SK-N-SH (cell line): ENCODE measurements around the gene CHERP. TPM values are rescaled to one million over a fixed set of nuclear protein-coding genes. Genes with fewer than 3 reads are reported as not detected.

ENCODE experiments used
- CTCF ChIA-PET: fragments of 300-600, 350-600 bp; formaldehyde crosslinking; extraction: SDS; loops from one replicate; lab custom pipeline; 2021; lab: Yijun Ruan, JAX
- POLR2A ChIA-PET: fragments of 350-600 bp; sonication (Branson Sonifier 250); formaldehyde crosslinking; extraction: SDS; loops from one replicate; lab custom pipeline; 2020; ENCODE audit warnings: antibody characterized with exemption, inconsistent platforms; lab: Yijun Ruan, JAX
- DNase-seq: peaks from one replicate; pipeline ENCODE4 v3.0.0; 2012
- H2AFZ ChIP-seq: fragments of 200-600 bp; sonication (generic); 2 replicates; pipeline ENCODE4 v1.8.1; 2016; ENCODE audit warnings: antibody characterized with exemption, mild to moderate bottlenecking, low read depth
- H3F3A ChIP-seq: fragments of 200-600 bp; sonication (generic); replicated peaks from 2 replicates; pipeline ENCODE3; 2016; ENCODE audit warnings: antibody characterized with exemption, mild to moderate bottlenecking; ENCODE audit not compliant: insufficient read depth
- H3K27ac ChIP-seq, 2 experiments: fragments of 200-500 bp in 1 of 2; fragments of 200-600 bp in 1 of 2; sonication (Bioruptor generic) in 1 of 2; sonication (generic), shearing (Covaris generic) in 1 of 2; 2 replicates each; pipeline versions ENCODE4 v1.5.1 to v1.6.1; 2014 to 2016; ENCODE audit warnings: low read depth in 2 of 2, inconsistent platforms in 1 of 2, low read length in 1 of 2, mild to moderate bottlenecking in 1 of 2, mixed read lengths in 1 of 2
- H3K27me3 ChIP-seq: fragments of 200-600 bp; sonication (generic), shearing (Covaris generic); 2 replicates; pipeline ENCODE4 v1.6.1; 2016; ENCODE audit warnings: mixed run types; ENCODE audit not compliant: insufficient read depth
- H3K36me3 ChIP-seq, 2 experiments: fragments of 200-500 bp in 1 of 2; fragments of 200-600 bp in 1 of 2; sonication (Bioruptor generic) in 1 of 2; sonication (generic) in 1 of 2; replicated peaks in 1 of 2; 2 replicates each; pipeline versions ENCODE3 to v1.5.1; 2014 to 2016; ENCODE audit warnings: low read length in 1 of 2, mild to moderate bottlenecking in 1 of 2; ENCODE audit not compliant: insufficient read depth in 2 of 2, control insufficient read depth in 1 of 2
- H3K4me1 ChIP-seq, 2 experiments: fragments of 200-500 bp in 1 of 2; fragments of 200-600 bp in 1 of 2; sonication (Bioruptor generic) in 1 of 2; sonication (generic), shearing (Covaris generic) in 1 of 2; 2 replicates each; pipeline versions ENCODE4 v1.5.1 to v1.6.1; 2014 to 2016; ENCODE audit warnings: low read depth in 1 of 2, low read length in 1 of 2, mixed run types in 1 of 2; ENCODE audit not compliant: insufficient read depth in 2 of 2, control insufficient read depth in 1 of 2
- H3K4me2 ChIP-seq: fragments of 200-600 bp; sonication (generic), shearing (Covaris generic); 2 replicates; pipeline ENCODE4 v1.6.1; 2017; ENCODE audit warnings: mixed run types
- H3K4me3 ChIP-seq, 2 experiments: fragments of 200-500 bp in 1 of 2; fragments of 200-600 bp in 1 of 2; sonication (Bioruptor generic) in 1 of 2; sonication (generic), shearing (Covaris generic) in 1 of 2; 2 replicates each; pipeline versions ENCODE4 v1.5.1 to v1.8.1; 2014 to 2016; ENCODE audit warnings: low read depth in 2 of 2, inconsistent platforms in 1 of 2, low read length in 1 of 2, mild to moderate bottlenecking in 1 of 2, mixed read lengths in 1 of 2, moderate library complexity in 1 of 2
- H3K79me2 ChIP-seq: fragments of 200-600 bp; sonication (generic); 2 replicates; pipeline ENCODE4 v1.8.1; 2017; ENCODE audit warnings: mild to moderate bottlenecking; ENCODE audit not compliant: insufficient read depth
- H3K9ac ChIP-seq: fragments of 200-600 bp; sonication (generic); 2 replicates; pipeline ENCODE4 v1.6.1; 2017; ENCODE audit warnings: mixed run types
- H3K9me2 ChIP-seq: fragments of 200-600 bp; sonication (generic); 2 replicates; pipeline ENCODE4 v1.6.1; 2017; ENCODE audit warnings: mixed run types
- H3K9me3 ChIP-seq: fragments of 200-600 bp; sonication (generic); 2 replicates; pipeline ENCODE4 v1.6.1; 2017; ENCODE audit warnings: mixed run types, mild to moderate bottlenecking, moderate library complexity
- H4K20me1 ChIP-seq: fragments of 200-600 bp; sonication (generic); 2 replicates; pipeline ENCODE4 v1.6.1; 2017; ENCODE audit warnings: mild to moderate bottlenecking, mixed run types; ENCODE audit not compliant: insufficient read depth
- EP300 ChIP-seq, 2 experiments: IDR thresholded peaks; 2 replicates each; pipeline versions ENCODE4 v1.4.0 to v1.6.1; 2012; ENCODE audit warnings: borderline replicate concordance in 1 of 2, low read depth in 1 of 2, low read length in 1 of 2
- GATA2 ChIP-seq: sonication (generic); formaldehyde crosslinking; IDR thresholded peaks from 2 replicates; pipeline ENCODE4 v1.5.0; 2020; ENCODE audit warnings: mild to moderate bottlenecking, missing genetic modification reagents
- RFX5 ChIP-seq: IDR thresholded peaks from 2 replicates; pipeline ENCODE4 v1.6.1; 2012; ENCODE audit warnings: mild to moderate bottlenecking, improper control_type of control experiment, low read length
- RXRA ChIP-seq: IDR thresholded peaks from 2 replicates; pipeline ENCODE4 v1.4.0; 2012; ENCODE audit warnings: low read depth, mild to moderate bottlenecking, borderline replicate concordance
- TCF12 ChIP-seq: IDR thresholded peaks from 2 replicates; pipeline ENCODE4 v1.4.0; 2012
- TEAD4 ChIP-seq: IDR thresholded peaks from 2 replicates; pipeline ENCODE4 v1.4.0; 2012; ENCODE audit warnings: mild to moderate bottlenecking, borderline replicate concordance; ENCODE audit not compliant: insufficient read depth
- YY1 ChIP-seq: IDR thresholded peaks from 2 replicates; pipeline ENCODE4 v1.4.0; 2012; ENCODE audit warnings: low read depth, mild to moderate bottlenecking
- WGBS: methylation state at CpG from one replicate; pipeline ENCODE4 v1.1.6; 2017; ENCODE audit warnings: low lambda C conversion rate; 5-methylcytosine and 5-hydroxymethylcytosine counted together
- polyA plus RNA-seq, 3 experiments: library from polyadenylated mRNA; depleted of rRNA; stranded (reverse); fragments of >200 nt; gene quantifications; 2 replicates each; pipeline ENCODE4 v1.2.3, GENCODE V29; 2012
- TF ChIP-seq, protein P1 (sequence below): IDR thresholded peaks from 2 replicates; pipeline ENCODE4 v1.4.0; 2012; ENCODE audit warnings: low read depth, borderline replicate concordance
- TF ChIP-seq, protein P2 (sequence below): IDR thresholded peaks from 2 replicates; pipeline ENCODE4; 2012
- TF ChIP-seq, protein P3 (sequence below): fragments of 150-350 bp; IDR thresholded peaks from 2 replicates; pipeline ENCODE4 v1.6.1; 2017; ENCODE audit warnings: antibody characterized with exemption, low read length, low read depth, borderline replicate concordance
- TF ChIP-seq, protein P4 (sequence below): fragments of 200-600 bp; sonication (generic); IDR thresholded peaks from 2 replicates; pipeline ENCODE4 v1.6.1; 2017; ENCODE audit warnings: antibody characterized with exemption, mild to moderate bottlenecking, moderate library complexity
- TF ChIP-seq, protein P5 (sequence below): IDR thresholded peaks from 2 replicates; pipeline ENCODE4 v1.6.1; 2012; ENCODE audit warnings: mild to moderate bottlenecking, low read depth, low read length, moderate library complexity

The CHERP gene
- polyA plus RNA-seq, 1 of the 3 experiments (the other 2 are of a cell fraction): 16.8 TPM

DNA sequence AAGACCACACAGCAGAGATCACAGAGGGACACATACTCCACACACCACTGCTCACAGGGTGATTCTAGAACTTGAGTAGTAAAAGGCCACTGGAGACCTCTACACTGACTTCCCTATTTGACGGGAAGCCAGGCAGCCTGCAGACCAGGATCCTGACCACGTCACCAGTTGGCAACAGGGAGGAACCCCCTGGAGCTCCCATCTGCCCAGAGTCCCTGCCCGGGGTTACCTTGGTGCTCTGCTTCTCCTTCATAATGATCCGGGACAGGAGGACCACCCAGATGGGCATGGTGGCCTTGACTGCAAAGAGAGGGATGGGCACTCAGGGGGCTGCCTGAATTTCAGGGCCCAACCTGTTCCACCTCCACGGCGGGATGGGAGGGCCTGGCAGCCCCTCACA, 29.0 kb upstream of the CHERP start:
- Histone ChIP-seq H3K4me3 (peak overlapping the region; percentile 85 to 96), H3K27me3 (no peaks in the 10 kb centered on the region), H3K36me3 (peaks cover 32 to 38% of the 10 kb centered on the region in 2 experiments), H3K9me2 (no peaks in the 10 kb centered on the region), H3K4me1 (peaks cover 10 to 30% of the 10 kb centered on the region in 2 experiments; a peak in 3 of 4 replicates), H3K79me2 (peaks cover 92% of the 10 kb centered on the region), H4K20me1 (peaks cover 27% of the 10 kb centered on the region), H3K9me3 (no peaks in the 10 kb centered on the region), H3F3A (no peaks in the 10 kb centered on the region), H3K9ac (peak overlapping the region; percentile 83), H2AFZ (peak overlapping the region; percentile 76; the same call in 1 of the 2 replicates), H3K4me2 (peak overlapping the region; percentile 92), H3K27ac (peak overlapping the region in 1 of 2 experiments; percentile 56; a peak in 1 of 4 replicates)
- WGBS: 8% methylated on average over 4 of the region's 6 CpGs
- ChIA-PET POLR2A (interaction anchor here (0.8 kb wide), 1 partner anchor 9 kb away, joined by 3 read pairs; no protein-coding TSS in a partner anchor), CTCF (no interaction called here)
- no peak for TF ChIP-seq RXRA
- TF ChIP-seq YY1: no peak
- TF ChIP-seq, protein P1, sequence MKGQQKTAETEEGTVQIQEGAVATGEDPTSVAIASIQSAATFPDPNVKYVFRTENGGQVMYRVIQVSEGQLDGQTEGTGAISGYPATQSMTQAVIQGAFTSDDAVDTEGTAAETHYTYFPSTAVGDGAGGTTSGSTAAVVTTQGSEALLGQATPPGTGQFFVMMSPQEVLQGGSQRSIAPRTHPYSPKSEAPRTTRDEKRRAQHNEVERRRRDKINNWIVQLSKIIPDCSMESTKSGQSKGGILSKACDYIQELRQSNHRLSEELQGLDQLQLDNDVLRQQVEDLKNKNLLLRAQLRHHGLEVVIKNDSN: no peak
- TF ChIP-seq TEAD4: no peak
- TF ChIP-seq, protein P2, sequence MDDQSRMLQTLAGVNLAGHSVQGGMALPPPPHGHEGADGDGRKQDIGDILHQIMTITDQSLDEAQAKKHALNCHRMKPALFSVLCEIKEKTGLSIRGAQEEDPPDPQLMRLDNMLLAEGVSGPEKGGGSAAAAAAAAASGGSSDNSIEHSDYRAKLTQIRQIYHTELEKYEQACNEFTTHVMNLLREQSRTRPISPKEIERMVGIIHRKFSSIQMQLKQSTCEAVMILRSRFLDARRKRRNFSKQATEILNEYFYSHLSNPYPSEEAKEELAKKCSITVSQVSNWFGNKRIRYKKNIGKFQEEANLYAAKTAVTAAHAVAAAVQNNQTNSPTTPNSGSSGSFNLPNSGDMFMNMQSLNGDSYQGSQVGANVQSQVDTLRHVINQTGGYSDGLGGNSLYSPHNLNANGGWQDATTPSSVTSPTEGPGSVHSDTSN: no peak
- no peak for TF ChIP-seq RFX5
- TF ChIP-seq EP300 (IDR thresholded peaks at IDR 0.05; ENCODE audit: borderline replicate concordance in 1 of 2, low read depth in 1 of 2, low read length in 1 of 2): no peak
- TF ChIP-seq, protein P3, sequence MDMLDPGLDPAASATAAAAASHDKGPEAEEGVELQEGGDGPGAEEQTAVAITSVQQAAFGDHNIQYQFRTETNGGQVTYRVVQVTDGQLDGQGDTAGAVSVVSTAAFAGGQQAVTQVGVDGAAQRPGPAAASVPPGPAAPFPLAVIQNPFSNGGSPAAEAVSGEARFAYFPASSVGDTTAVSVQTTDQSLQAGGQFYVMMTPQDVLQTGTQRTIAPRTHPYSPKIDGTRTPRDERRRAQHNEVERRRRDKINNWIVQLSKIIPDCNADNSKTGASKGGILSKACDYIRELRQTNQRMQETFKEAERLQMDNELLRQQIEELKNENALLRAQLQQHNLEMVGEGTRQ: no peak
- no peak for TF ChIP-seq TCF12
- TF ChIP-seq, protein P4, sequence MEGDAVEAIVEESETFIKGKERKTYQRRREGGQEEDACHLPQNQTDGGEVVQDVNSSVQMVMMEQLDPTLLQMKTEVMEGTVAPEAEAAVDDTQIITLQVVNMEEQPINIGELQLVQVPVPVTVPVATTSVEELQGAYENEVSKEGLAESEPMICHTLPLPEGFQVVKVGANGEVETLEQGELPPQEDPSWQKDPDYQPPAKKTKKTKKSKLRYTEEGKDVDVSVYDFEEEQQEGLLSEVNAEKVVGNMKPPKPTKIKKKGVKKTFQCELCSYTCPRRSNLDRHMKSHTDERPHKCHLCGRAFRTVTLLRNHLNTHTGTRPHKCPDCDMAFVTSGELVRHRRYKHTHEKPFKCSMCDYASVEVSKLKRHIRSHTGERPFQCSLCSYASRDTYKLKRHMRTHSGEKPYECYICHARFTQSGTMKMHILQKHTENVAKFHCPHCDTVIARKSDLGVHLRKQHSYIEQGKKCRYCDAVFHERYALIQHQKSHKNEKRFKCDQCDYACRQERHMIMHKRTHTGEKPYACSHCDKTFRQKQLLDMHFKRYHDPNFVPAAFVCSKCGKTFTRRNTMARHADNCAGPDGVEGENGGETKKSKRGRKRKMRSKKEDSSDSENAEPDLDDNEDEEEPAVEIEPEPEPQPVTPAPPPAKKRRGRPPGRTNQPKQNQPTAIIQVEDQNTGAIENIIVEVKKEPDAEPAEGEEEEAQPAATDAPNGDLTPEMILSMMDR: no peak
- TF ChIP-seq GATA2 (CRISPR knock-in tag): no peak
- TF ChIP-seq, protein P5, sequence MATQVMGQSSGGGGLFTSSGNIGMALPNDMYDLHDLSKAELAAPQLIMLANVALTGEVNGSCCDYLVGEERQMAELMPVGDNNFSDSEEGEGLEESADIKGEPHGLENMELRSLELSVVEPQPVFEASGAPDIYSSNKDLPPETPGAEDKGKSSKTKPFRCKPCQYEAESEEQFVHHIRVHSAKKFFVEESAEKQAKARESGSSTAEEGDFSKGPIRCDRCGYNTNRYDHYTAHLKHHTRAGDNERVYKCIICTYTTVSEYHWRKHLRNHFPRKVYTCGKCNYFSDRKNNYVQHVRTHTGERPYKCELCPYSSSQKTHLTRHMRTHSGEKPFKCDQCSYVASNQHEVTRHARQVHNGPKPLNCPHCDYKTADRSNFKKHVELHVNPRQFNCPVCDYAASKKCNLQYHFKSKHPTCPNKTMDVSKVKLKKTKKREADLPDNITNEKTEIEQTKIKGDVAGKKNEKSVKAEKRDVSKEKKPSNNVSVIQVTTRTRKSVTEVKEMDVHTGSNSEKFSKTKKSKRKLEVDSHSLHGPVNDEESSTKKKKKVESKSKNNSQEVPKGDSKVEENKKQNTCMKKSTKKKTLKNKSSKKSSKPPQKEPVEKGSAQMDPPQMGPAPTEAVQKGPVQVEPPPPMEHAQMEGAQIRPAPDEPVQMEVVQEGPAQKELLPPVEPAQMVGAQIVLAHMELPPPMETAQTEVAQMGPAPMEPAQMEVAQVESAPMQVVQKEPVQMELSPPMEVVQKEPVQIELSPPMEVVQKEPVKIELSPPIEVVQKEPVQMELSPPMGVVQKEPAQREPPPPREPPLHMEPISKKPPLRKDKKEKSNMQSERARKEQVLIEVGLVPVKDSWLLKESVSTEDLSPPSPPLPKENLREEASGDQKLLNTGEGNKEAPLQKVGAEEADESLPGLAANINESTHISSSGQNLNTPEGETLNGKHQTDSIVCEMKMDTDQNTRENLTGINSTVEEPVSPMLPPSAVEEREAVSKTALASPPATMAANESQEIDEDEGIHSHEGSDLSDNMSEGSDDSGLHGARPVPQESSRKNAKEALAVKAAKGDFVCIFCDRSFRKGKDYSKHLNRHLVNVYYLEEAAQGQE: no peak
- DNase-seq: no peak
